HG02970 (cell line): ENCODE measurements around the gene SRP72.

Source experiments
- ATAC-seq: cut with Tn5 transposase; IDR thresholded peaks from one replicate; pipeline ENCODE4 v1.9.1; 2021; ENCODE audit warnings: mild to moderate bottlenecking, moderate library complexity, moderate number of reproducible peaks; ENCODE audit not compliant: unreplicated experiment, low FRiP score

Gene SRP72

GRCh38 chr4:56535915-56536314, 68.5 kb downstream of the SRP72 start:
- ATAC-seq, result no peak

DNA sequence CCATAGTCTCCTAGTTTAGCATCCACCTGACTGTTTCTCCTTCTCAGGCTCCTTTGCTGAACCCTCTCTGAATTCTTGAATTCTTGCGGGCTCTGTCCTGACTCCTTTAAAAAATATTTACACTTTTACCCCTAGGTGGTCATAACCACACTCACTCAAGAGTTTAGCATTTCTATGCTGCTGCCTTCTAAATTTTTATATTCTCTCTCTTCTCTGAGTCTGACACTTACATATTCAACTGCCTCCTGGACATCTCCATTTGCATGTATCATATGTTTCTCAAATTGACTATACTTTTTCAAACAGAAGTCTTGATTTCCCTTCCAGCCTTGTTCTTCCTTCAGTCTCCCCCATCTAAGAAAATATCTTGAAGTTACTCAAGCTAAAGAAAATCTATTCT, 69.7 kb downstream of the SRP72 start:
- ATAC-seq, result no peak

GRCh38 chr4:56540826-56541225, 73.4 kb downstream of the SRP72 start:
- ATAC-seq, result no peak

DNA sequence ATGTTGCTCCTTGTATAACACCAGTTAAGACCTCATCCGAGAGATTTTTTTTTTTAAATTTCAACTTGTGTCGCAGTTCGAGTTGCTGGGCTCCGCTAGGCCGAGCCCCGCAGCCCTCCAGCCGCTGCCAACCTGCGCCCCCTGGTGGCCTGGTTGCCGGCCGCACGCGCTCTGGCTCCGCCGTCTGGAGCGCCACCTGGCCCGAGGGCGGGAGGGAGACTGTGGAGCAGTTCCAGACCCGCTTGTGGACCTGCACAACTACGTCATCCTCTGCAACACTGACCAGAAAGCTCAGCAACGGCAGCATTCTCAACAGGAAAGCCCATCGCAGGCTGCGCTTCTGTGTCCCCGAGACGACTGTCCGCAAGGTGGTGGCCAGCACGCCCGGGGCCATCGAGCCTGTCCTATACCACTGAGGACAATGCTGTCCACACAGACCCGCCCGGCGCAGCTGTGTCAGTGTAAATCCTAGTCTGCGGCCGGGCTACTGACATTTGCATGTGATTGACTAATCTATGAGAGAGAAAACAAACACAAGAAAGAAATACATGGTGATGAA, 77.2 kb downstream of the SRP72 start:
- ATAC-seq, result peak; percentile 96

- no peak for ATAC-seq
Measured at GRCh38 chr4:56550642-56551041, 83.2 kb downstream of the SRP72 start.

DNA sequence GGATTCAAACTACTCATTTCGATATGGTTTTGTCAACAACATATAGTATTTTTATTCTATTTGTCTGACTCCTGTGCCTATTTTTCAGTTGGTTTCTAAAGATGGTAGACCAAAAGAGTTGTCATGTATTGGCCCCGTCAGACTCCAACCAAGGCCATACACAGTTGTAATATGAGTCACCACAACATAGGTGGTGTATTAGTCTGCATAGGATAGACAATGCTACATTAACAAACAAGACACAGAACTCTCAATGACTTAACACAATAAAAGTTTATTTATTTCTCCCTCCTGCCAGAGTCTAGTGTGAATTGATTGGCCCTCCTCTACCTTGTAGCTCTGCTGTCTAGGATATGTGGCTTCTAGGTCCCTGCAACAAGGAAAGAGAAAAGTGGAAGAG, 84.1 kb downstream of the SRP72 start:
- no peak for ATAC-seq

GRCh38 chr4:56552273-56552672, 84.9 kb downstream of the SRP72 start:
- no peak for ATAC-seq
